ENCODE results near the gene POU2F1.

- TF ChIP-seq CTCF (conservative IDR thresholded peaks at IDR 0.05) (no peak), EZH2 (IDR thresholded peaks at IDR 0.05; ENCODE audit: low read depth) (no peak)
These were observed 230.2 kb downstream of the POU2F1 start for GRCh38 chr1:167450843-167451242.
